Gastroesophageal sphincter (tissue), 3 donors: ENCODE data around the gene APPL2.

Experiments used
- POLR2AphosphoS5 ChIP-seq: sonication (generic); formaldehyde crosslinking; IDR thresholded peaks from one replicate; pipeline ENCODE4 v1.6.1; 2017; ENCODE audit warnings: antibody characterized with exemption
- TF ChIP-seq, protein P1 (sequence below), 4 experiments: fragments of 200-600 bp in 2 of 4; fragments of 450-650 bp in 2 of 4; sonication (generic) in 1 of 4; IDR thresholded peaks; one replicate each; pipeline ENCODE4 v1.5.1; 2017 to 2019; ENCODE audit warnings: antibody characterized with exemption in 4 of 4, mild to moderate bottlenecking in 2 of 4, moderate library complexity in 2 of 4

- no peak for TF ChIP-seq POLR2AphosphoS5
- TF ChIP-seq, protein P1, sequence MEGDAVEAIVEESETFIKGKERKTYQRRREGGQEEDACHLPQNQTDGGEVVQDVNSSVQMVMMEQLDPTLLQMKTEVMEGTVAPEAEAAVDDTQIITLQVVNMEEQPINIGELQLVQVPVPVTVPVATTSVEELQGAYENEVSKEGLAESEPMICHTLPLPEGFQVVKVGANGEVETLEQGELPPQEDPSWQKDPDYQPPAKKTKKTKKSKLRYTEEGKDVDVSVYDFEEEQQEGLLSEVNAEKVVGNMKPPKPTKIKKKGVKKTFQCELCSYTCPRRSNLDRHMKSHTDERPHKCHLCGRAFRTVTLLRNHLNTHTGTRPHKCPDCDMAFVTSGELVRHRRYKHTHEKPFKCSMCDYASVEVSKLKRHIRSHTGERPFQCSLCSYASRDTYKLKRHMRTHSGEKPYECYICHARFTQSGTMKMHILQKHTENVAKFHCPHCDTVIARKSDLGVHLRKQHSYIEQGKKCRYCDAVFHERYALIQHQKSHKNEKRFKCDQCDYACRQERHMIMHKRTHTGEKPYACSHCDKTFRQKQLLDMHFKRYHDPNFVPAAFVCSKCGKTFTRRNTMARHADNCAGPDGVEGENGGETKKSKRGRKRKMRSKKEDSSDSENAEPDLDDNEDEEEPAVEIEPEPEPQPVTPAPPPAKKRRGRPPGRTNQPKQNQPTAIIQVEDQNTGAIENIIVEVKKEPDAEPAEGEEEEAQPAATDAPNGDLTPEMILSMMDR (IDR thresholded peaks at IDR 0.05), result no peak
Measured at GRCh38 chr12:105278043-105278697, 42.2 kb upstream of the APPL2 start.
